Right kidney (tissue), 1 donor: ENCODE data around the gene KLK8.
"Not testable (repeated sequence)": the region's sequence is repeated elsewhere in the genome, so short reads cannot be mapped to it uniquely, and the experiment has no call there.

Experiments
- DNase-seq: peaks from one replicate; pipeline ENCODE4 v3.0.0-alpha.2; 2016

KLK8 gene

GRCh38 chr19:50983625-50984292 is 17.6 kb downstream of the KLK8 start, which contains the start of gene KLK7:
Gene KLK7 (minus strand): TSS chr19:50983917. CDS start chr19:50982399, 1,518 bp downstream.
- no peak for DNase-seq

GRCh38 chr19:50982186-50982585 is 19.2 kb downstream of the KLK8 start:
- no peak for DNase-seq

DNA sequence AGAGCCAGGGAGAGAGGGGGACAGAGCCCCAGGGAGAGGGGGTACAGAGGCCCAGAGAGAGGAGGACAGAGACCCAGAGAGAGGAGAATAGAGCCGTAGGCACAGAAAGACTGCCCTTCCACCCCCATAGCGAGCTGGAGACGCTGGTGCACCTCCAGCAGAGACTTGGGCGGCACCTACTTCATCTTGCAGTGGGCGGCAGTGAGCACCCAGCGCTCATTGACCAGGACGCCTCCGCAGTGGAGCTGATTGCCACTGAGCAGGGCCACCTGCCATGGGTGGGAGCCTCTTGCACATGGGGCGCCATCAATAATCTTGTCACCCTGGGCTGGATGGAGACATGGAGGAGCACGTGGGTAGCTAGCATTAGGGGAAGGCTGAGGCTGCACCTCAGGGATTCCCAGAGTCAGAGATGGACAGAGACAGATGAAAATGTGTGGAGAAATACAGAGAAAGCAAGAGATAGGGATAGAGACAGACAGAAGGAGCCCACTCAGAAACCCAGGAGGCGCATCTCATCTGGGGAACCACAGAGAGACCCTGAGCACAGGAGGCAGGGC is 19.7 kb downstream of the KLK8 start:
- DNase-seq = no peak

DNA sequence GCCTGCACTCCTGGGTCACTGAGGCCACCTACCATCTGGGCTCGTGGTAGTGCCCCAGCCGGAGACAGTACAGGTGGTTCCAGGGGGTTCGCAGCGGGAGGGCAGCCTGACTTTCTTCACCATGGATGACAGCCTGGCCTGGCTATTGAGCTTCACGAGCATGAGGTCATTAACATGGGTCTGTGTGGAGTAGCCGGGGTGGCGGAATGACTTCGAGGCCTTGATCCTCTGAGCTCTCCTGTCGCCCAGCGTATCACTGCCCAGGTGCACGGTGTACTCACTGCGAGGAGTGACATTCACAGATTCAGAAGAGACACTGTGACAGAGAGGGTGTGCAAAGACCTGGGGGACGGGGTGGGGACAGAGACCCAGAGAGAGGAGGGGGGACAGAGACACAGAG is 21.2 kb downstream of the KLK8 start:
- DNase-seq = no peak

GRCh38 chr19:50979758-50980157 is 21.6 kb downstream of the KLK8 start:
- DNase-seq = no peak

DNA sequence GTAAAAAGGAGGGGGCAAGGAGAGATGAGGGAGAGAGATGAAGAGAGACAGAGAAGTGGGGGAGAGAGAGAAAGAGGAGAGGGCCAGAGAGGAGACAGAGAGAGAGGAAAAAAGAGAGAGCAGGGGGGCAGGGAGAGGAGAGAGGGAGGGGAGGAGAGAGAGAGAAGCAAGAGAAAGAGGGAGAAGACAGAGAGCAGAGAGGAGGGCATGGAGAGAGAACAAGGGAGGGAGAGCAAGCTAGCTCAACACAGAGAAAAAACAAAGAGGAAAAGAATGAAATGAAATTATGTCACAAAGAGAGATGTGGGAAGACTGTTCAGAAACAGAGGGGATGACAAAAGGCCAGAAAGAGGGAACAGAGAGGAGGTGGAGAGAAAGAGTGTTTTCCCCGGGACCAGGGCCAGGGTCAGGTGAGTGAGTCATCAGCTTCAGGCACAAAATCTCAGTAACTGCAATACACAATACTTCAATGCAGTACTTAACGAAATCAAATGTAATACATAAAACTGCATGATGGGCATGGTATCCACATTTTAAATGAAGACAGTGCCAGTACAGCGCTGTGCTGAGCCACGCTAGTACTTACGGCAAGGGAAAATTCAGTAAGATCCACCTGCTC is 22.5 kb downstream of the KLK8 start:
- DNase-seq = no peak

- DNase-seq = no peak
Measured at GRCh38 chr19:50977626-50978025, 23.8 kb downstream of the KLK8 start.

- no peak for DNase-seq
Measured at GRCh38 chr19:50975766-50976165, 25.6 kb downstream of the KLK8 start.

DNA sequence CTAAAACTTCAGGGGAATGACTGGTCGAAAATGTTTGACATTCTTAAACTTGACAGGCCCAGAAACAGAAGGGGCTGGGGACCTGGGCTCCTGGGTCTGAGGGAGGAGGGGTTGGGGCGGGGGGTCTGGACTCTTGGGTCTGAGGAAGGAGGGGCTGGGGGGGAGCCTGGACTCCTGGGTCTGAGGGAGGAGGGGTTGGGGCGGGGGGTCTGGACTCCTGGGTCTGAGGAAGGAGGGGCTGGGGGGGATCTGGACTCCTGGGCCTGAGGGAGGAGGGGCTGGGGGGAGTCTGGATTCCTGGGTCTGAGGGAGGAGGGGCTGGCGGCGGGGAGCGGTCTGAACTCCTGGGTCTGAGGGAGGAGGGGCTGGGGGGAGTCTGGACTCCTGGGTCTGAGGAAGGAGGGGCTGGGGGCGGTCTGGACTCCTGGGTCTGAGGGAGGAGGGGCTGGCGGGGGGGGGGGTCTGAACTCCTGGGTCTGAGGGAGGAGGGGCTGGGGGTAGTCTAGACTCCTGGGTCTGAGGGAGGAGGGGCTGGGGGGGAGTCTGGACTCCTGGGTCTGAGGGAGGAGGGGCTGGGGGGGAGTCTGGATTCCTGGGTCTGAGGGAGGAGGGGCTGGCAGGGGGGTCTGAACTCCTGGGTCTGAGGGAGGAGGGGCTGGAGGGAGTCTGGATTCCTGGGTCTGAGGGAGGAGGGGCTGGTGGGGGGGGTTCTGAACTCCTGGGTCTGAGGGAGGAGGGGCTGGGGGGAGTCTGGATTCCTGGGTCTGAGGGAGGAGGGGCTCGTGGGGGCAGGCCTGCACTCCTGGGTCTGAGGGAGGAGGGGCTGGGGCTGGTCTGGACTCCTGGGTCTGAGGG is 26.5 kb downstream of the KLK8 start:
- DNase-seq = no peak

- DNase-seq = no peak
Measured at GRCh38 chr19:50972795-50973376, 28.5 kb downstream of the KLK8 start.

DNA sequence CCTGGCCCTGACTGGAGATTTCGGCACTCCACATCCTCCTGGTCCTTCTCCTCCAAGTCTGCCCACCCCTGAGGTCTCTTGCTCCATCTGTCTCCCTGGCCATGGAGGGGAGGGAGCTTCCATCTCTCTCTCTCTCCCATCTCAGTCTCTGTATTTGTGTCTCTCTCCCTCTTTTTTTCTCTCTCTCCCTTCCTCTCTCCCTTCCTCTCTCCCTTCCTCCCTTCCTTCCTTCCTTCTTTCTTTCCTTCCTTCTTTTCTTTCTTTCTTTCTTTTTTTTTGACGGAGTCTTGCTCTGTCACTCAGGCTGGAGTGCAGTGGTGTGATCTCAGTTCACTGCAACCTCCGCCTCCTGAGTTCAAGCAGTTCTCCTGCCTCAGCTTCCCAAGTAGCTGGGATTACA is 31.6 kb downstream of the KLK8 start:
- DNase-seq = not testable (repeated sequence)

DNA sequence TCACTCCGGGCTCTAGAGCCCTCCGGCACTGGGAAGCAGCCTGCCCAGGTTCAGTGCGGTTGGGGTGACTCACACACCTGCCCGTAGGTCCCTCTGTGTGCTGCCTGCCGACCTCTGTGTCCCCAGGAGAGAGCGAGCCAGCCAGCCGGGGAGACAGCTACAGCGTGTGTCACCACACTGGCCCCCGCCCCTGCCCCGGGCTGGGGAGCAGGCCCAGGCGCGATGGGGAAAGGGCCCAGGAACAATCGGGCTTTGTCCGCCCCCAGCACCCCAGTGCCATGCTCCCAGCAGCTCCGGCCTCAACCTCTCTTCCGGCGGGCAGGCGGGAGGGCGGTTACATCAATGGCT is 32.0 kb downstream of the KLK8 start, which contains the start of gene KLK6:
KLK6 (minus strand) TSS at position 179 of the 348 bp plus-strand sequence. CDS start 1,487 bp downstream, outside the sequence.
- peak; percentile 47 for DNase-seq

DNA sequence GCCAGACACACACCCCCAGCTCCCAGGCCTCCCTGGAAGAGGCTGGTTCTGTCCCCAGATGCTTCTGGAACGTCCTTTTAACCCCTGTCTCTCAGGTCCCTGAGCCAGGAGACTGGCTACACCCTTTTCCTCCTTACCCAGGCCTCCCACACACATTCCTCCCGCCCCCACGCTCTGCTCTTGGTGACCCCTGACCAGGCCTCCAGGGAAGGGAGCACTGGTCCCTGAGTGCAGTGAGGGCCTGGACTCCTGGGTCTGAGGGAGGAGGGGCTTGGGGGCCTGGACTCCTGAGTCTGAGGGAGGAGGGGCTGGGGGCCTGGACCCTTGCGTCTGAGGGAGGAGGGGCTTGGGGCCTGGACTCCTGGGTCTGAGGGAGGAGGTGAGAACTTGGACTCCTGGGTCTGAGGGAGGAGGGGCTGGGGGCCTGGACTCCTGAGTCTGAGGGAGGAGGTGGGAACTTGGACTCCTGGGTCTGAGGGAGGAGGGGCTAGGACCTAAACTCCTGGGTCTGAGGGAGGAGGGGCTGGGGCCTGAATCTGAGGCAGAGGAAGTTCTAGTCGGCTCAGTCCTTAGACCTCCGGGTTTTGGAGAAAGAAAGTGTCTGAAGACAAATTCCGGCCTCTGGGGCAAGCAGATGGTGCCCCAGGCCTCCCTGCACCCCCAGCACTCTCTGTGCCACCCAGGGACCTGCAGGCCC is 32.5 kb downstream of the KLK8 start:
- no peak for DNase-seq

DNA sequence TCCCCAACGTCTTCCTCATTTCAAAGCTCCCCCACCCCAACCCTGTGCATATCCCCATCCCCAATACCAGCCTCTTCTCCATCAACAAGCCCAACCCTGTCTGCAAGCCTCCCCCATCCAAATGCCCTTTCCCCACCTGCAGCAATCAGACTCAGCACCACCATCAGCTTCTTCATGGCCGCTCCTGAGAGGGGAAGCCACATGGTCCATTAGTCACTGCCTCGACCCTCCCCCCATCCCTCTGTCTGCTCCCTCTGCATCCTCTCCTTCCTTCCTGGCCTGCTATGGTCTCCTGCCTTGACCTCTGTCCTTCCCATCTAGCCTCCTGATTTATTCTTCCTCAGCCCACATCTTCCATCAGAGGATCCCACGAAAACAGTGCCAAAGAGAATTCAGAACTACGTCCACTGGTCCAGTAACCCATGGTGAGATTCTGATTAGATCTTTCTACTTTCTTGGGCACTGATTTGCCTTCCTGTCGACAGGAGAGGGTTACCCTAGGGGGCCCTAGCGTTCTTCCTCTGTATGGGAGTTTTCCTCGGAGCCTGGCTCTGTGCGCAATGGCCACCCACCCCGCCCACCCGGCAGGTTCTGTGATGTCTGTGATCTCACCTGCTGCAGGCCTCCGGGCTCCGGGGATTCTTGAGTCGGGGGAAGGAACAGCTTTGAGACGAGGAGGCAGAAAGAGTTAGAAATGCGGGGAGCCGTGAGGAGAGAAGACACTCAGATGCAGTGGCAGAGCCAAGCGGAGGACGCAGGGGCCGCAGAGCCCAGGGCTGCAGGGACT is 33.3 kb downstream of the KLK8 start:
- peak; percentile 57 for DNase-seq

DNA sequence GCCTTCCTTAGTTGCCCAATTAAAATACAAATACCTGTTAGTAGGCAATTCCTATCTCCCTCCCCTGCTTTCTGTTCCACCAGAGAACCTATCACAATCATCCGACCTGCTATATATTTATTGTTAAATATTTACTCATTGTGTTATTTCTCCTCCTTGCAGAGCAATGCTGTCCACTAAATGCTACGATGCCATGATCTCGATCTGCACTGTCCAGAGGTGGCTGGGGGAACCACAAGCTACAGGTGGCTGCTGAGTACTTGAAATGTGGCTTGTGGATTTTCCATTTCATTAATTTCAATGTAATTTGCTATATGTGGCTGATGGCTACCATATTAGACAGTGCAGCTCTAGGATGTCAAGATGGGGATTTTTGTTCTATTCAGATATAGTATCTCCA is 37.1 kb downstream of the KLK8 start:
- DNase-seq = no peak

DNA sequence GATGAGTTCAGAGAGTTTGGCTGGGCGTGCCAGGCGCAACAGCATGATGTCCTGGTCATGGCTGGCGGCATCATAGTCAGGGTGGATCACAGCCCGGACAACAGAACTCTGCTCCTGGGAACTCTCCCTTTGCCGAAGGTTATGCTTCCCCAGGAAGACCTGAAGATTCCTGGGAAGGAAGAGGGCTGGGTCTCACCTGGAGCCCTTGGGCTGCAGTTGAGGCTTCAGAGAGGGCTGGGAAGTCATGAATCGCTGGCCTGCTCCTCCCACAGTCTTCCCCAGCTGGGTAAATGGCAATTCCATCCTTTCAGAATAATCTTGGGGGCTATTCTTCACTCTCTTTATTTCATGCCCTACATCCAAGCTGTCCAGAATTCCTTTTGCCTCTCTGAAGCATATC is 38.0 kb downstream of the KLK8 start:
- DNase-seq = no peak

- DNase-seq = no peak
Measured at GRCh38 chr19:50962245-50962644, 39.2 kb downstream of the KLK8 start.

- no peak for DNase-seq
Measured at GRCh38 chr19:50959731-50960500, 41.5 kb downstream of the KLK8 start.

- no peak for DNase-seq
Measured at GRCh38 chr19:50957587-50957986, 43.8 kb downstream of the KLK8 start.

- DNase-seq = no peak
Measured at GRCh38 chr19:50952910-50953309, 48.5 kb downstream of the KLK8 start, which contains the start of gene KLK5. Gene KLK5 (minus strand): TSS chr19:50953038. CDS start chr19:50952657, 381 bp downstream.
